Nephron (organoid): ENCODE results near the gene PRMT5.

Source experiments
- H3K27ac Mint-ChIP-seq, 3 experiments: 2 replicates each; pipeline ENCODE4 v1.8.0; 2020; ENCODE audit warnings: mixed read lengths in 3 of 3, mild to moderate bottlenecking in 2 of 3, moderate library complexity in 1 of 3
- H3K27me3 Mint-ChIP-seq: 2 replicates; pipeline ENCODE4 v1.8.0; 2021; ENCODE audit warnings: low read depth, mild to moderate bottlenecking, moderate library complexity, mixed read lengths
- H3K36me3 Mint-ChIP-seq: 2 replicates; pipeline ENCODE4 v1.8.0; 2020; ENCODE audit warnings: low read depth, mixed read lengths
- H3K4me1 Mint-ChIP-seq: 2 replicates; pipeline ENCODE4 v1.8.0; 2020; ENCODE audit warnings: mixed read lengths
- H3K4me3 Mint-ChIP-seq, 3 experiments: 2 replicates each; pipeline ENCODE4 v1.8.0; 2020; ENCODE audit warnings: mild to moderate bottlenecking in 3 of 3, mixed read lengths in 3 of 3, moderate library complexity in 2 of 3
- H3K9me3 Mint-ChIP-seq: 2 replicates; pipeline ENCODE4 v1.8.0; 2020; ENCODE audit warnings: mixed read lengths
- CTCF ChIP-seq, 3 experiments: fragments of 200-600 bp; sonication (generic); IDR thresholded peaks; one replicate each; pipeline ENCODE4 v1.5.0; 2021; ENCODE audit warnings: antibody characterized with exemption in 3 of 3; ENCODE audit not compliant: unreplicated experiment in 3 of 3

The PRMT5 gene

GRCh38 chr14:22905627-22906026 lies 23.5 kb downstream of the PRMT5 start:
- Mint-ChIP-seq H3K27ac (no peak overlapping the region), H3K36me3 (peaks cover 75% of the 10 kb centered on the region), H3K4me3 (no peak overlapping the region), H3K27me3 (no peaks in the 10 kb centered on the region), H3K9me3 (no peaks in the 10 kb centered on the region), H3K4me1 (no peaks in the 10 kb centered on the region)
- no peak for TF ChIP-seq CTCF (IDR thresholded peaks at IDR 0.05; ENCODE audit: unreplicated experiment in 3 of 3)

GRCh38 chr14:22903742-22904087 lies 25.5 kb downstream of the PRMT5 start:
- TF ChIP-seq CTCF (IDR thresholded peaks at IDR 0.05; ENCODE audit: unreplicated experiment in 3 of 3), result no peak
- H3K36me3 Mint-ChIP-seq, result peaks cover 70% of the 10 kb centered on the region
- H3K27ac Mint-ChIP-seq, result no peak overlapping the region
- no peaks in the 10 kb centered on the region for H3K27me3 Mint-ChIP-seq
- H3K4me3 Mint-ChIP-seq, result no peak overlapping the region
- no peaks in the 10 kb centered on the region for H3K9me3 Mint-ChIP-seq
- H3K4me1 Mint-ChIP-seq, result no peaks in the 10 kb centered on the region

- Mint-ChIP-seq H3K4me1 (no peaks in the 10 kb centered on the region), H3K27me3 (no peaks in the 10 kb centered on the region), H3K27ac (no peak overlapping the region), H3K9me3 (no peaks in the 10 kb centered on the region), H3K4me3 (no peak overlapping the region), H3K36me3 (peaks cover 69% of the 10 kb centered on the region)
- TF ChIP-seq CTCF (IDR thresholded peaks at IDR 0.05; ENCODE audit: unreplicated experiment in 3 of 3), result no peak
Measured at GRCh38 chr14:22901799-22902198, 27.4 kb downstream of the PRMT5 start.

- no peaks in the 10 kb centered on the region for H3K27me3 Mint-ChIP-seq
Measured at GRCh38 chr14:22900081-22900799, 28.9 kb downstream of the PRMT5 start.

GRCh38 chr14:22898302-22899090 lies 30.7 kb downstream of the PRMT5 start:
- H3K4me3 Mint-ChIP-seq, result no peak overlapping the region
- peak overlapping the region in 1 of 3 experiments; percentile 8 for H3K27ac Mint-ChIP-seq
- H3K36me3 Mint-ChIP-seq, result peaks cover 37% of the 10 kb centered on the region
- no peaks in the 10 kb centered on the region for H3K9me3 Mint-ChIP-seq
- no peaks in the 10 kb centered on the region for H3K27me3 Mint-ChIP-seq
- no peak for TF ChIP-seq CTCF (IDR thresholded peaks at IDR 0.05; ENCODE audit: unreplicated experiment in 3 of 3)
- H3K4me1 Mint-ChIP-seq, result no peaks in the 10 kb centered on the region

More at GRCh38 chr14:22900081-22900799, 28.9 kb downstream of the PRMT5 start:
- TF ChIP-seq CTCF (IDR thresholded peaks at IDR 0.05; ENCODE audit: unreplicated experiment in 3 of 3), result peak; percentile 43 to 66 (median 52)
- no peaks in the 10 kb centered on the region for H3K9me3 Mint-ChIP-seq
- H3K4me3 Mint-ChIP-seq, result no peak overlapping the region
- H3K4me1 Mint-ChIP-seq, result no peaks in the 10 kb centered on the region
- H3K36me3 Mint-ChIP-seq, result peaks cover 55% of the 10 kb centered on the region
- H3K27ac Mint-ChIP-seq, result peak overlapping the region in 2 of 3 experiments; percentile 6 to 28
